Epithelial cell of esophagus (primary cell): ENCODE results near the gene PIF1.

Experiments
- DNase-seq: peaks from one replicate; pipeline ENCODE4 v3.0.0; 2010; ENCODE audit warnings: low read depth
- H3K4me3 ChIP-seq: 2 replicates; pipeline ENCODE4 v1.5.1; 2011; ENCODE audit warnings: mild to moderate bottlenecking, low read length, control low read depth
- CTCF ChIP-seq: IDR thresholded peaks from 2 replicates; pipeline ENCODE4 v1.5.1; 2011; ENCODE audit warnings: low read depth, mild to moderate bottlenecking, low read length, control low read depth, inconsistent platforms; ENCODE audit not compliant: insufficient read depth; ENCODE audit errors: missing control alignments

Gene PIF1

GRCh38 chr15:64809649-64810496 lies 15.6 kb downstream of the PIF1 start:
- DNase-seq, result peak; percentile 71
- peak; percentile 93 for TF ChIP-seq CTCF
- no peak overlapping the region for H3K4me3 ChIP-seq

GRCh38 chr15:64808785-64809453 lies 16.5 kb downstream of the PIF1 start:
- DNase-seq, result no peak
- H3K4me3 ChIP-seq, result no peak overlapping the region
- TF ChIP-seq CTCF, result no peak

- TF ChIP-seq CTCF, result no peak
- DNase-seq, result no peak
- no peak overlapping the region for H3K4me3 ChIP-seq
Measured at GRCh38 chr15:64807751-64808222, 17.7 kb downstream of the PIF1 start.

- no peak for TF ChIP-seq CTCF
- DNase-seq, result no peak
Measured at GRCh38 chr15:64807051-64807749, 18.2 kb downstream of the PIF1 start.

GRCh38 chr15:64806509-64806908 lies 18.9 kb downstream of the PIF1 start:
- H3K4me3 ChIP-seq, result no peak overlapping the region
- TF ChIP-seq CTCF, result no peak

More at GRCh38 chr15:64807051-64807749, 18.2 kb downstream of the PIF1 start:
- no peak overlapping the region for H3K4me3 ChIP-seq

GRCh38 chr15:64804619-64805018 lies 20.8 kb downstream of the PIF1 start:
- no peak overlapping the region for H3K4me3 ChIP-seq
- no peak for TF ChIP-seq CTCF

More at GRCh38 chr15:64806509-64806908, 18.9 kb downstream of the PIF1 start:
- DNase-seq, result no peak

More at GRCh38 chr15:64804619-64805018, 20.8 kb downstream of the PIF1 start:
- no peak for DNase-seq
